Stimulated activated CD4-positive, alpha-beta T cell treated with anti-CD3 and anti-CD28 coated beads, Interleukin-15, amount 100 ng/mL, for 1 hour (primary cell): ENCODE results near the gene HACL1.
A peak's percentile ranks its signal among the peaks of the same experiment; 100 is the strongest.

ENCODE experiments used
- DNase-seq, 2 donors: peaks; one replicate each; pipeline ENCODE4 v3.0.0-alpha.2; 2020; ENCODE audit warnings: low read depth in 1 of 2, low spot score in 1 of 2

Gene HACL1

GRCh38 chr3:15601399-15602145, at the start of gene HACL1, which contains the start of gene BTD:
TSS of gene HACL1 (minus strand) at chr3:15601569. CDS start at chr3:15601463, 106 bp downstream.
TSS of gene BTD (plus strand) at chr3:15601745. CDS start at chr3:15635440, 33,695 bp downstream.
- DNase-seq = peak; percentile 96 to 98

DNA sequence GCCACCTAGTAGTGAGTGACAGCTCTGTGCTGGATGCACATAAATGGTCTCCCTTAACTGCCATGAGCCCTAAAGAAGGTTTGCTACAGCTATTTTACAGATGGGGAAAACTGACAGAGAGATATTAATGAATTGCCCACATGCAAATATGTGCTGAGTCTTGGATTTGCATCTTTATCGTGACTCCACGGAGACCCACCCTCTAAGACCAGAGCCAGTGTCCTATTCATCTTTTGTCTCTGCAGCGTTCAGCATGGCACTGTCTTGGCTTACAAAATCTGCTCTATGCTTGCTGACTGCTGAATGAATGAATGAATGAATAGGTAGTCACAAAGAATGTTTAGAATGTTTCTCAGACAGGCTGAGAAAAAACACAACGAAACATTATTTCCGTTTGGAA, 48.5 kb upstream of the HACL1 start:
- no peak for DNase-seq

DNA sequence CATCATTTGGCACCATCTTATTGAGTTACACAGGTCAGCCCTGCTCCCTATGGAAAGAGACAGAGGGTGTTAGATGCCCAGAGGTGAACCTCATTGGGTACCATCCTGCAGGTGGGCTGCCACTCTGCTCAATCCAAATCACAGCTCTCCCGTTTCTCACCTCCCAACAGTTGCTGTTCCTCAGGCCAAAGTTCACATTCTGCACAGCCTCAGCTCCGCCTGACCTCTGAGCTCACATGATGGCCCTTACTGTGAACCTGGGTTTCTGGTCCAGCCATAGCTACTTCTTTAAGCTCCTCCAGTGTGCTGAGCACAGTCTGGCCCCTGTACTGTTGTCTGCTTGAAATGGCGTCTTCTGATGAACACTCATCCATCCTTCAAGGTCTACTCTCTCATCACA, 48.0 kb upstream of the HACL1 start:
- no peak for DNase-seq

GRCh38 chr3:15647611-15648167, 46.3 kb upstream of the HACL1 start:
- DNase-seq = no peak

DNA sequence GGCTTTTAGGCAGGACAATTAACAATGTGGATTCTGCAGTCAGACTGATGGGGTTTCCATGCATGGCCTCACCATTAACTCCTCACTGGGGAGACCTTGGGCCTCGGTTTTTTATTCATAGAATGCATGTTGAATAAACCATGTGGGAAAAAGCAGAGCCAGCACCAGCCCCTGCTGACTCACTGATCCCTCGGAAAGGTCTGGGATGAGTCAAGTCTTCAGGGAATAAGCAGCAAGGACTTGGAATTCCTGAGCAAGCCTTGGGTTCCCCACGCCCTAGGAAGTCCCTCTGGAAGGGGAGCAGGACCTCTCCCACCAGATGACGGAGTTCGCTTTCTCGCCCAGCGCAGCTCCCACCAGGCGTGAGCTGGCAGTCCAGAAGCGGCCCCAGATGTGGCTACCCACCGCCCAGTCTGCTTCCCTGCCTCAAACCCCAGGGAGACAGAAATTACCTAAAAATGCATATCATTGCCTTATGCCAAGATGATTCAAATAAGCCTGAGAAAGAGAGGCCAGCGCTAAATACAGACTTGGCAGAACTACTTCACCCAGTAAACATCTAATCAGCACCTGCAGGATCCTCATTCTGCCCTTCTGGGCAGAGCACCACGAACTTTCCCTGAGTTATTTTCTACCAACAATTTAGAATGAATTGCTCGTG, 45.6 kb upstream of the HACL1 start:
- no peak for DNase-seq

GRCh38 chr3:15645740-15646501, 44.6 kb upstream of the HACL1 start:
- no peak for DNase-seq

DNA sequence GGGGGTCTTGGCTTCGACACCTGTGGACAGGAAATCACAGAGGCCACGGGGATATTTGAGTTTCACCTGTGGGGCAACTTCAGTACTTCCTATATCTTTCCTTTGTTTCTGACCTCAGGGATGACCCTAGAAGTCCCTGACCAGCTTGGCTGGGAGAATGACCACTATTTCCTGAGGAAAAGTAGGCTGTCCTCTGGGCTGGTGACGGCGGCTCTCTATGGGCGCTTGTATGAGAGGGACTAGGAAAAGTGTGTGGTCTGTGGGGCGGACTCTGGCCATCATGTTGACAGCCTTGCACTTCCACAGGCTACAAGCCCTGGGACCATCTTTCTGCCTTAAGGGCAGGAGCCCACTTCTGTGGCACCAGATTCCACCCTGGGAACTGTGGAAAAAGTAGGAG, 43.9 kb upstream of the HACL1 start:
- no peak for DNase-seq

DNA sequence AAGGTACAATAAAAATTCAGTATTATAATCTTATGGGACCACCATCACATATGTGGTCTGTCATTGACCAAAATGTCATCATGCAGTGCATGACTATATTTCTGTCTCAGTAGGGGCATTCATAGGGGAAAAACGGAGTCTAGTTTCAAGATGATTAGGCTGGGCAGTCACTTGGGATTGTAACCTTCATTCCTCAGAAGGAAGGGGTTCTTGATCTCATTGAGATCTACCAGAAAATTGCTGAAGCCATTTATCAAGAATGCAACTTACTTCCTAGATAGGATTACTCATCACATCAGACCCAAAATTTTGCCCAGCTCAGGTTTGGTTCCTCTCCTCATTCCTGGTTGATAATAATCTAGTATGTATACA, 37.5 kb upstream of the HACL1 start:
- no peak for DNase-seq

- DNase-seq = no peak
Observed at GRCh38 chr3:15638193-15638890, 37.0 kb upstream of the HACL1 start.

DNA sequence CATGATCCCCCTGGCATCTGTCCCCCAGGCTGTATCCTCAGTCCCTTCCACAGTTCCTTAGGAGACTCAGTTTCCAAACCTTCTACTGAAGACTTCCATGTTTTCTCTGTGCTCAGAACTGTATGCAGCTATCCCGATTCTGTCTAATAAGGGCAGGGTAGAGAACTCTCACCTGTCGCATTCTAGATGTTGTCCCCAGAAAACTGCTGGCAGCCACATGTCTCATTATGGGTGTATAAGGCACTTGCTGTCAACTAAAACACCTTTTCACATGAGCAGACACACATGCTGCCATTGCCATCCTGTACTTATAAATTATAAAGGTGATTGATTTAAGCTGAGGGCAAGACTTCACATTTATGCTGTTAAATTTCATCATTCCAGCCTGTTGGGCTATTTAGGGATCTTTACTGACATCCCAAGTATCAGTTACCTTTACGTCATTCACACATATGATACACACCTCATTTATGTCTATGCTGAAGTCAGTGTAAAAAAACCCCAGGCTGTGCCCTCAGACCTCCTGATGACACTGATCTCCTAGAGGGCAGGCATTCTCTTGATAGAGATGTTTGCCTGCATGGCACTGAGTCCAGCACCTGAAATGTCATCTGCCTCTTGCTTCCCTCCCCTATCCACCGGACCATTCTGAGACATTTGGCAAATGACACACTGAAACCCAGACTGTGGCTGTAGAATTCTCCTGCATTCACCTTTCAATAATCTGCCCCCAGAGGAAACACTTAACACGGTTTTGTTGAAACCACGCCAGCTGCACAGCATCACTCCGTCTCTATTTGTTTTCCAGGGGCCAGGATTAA, 36.0 kb upstream of the HACL1 start:
- no peak for DNase-seq

DNA sequence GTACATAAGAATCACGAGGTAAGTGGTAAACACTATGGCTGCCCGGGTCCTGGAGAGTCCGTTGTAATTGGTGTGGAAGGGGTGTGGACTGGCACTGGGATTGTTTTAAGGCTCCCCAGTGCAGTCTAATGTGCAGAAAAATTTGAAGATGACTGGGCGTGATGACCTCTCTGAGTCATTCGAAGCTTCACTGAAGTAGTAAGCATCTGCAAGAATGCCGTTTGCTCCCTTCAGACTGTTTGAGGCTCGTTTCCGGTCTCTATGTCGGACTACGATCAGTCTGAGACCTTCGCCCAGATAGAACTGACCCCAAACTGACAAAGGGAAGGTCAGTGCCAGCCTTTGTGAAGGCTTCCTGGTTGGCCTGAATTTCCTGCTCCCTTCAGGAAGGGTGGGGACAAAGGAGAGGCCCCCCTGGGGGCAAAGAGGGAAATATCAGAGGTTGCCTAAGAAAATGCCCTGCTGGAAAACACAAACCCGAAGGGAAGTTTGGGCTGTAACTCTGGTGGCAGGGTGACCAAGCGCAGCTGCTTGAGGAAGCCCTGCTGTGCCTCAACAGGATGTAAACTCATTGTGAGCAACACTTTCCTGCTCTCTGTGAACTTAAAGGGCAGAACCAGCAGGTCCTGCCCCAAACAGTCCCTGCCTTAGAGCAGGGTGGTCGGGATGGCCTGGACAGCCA, 34.8 kb upstream of the HACL1 start:
- no peak for DNase-seq

- DNase-seq = no peak
Observed at GRCh38 chr3:15635121-15635661, 33.8 kb upstream of the HACL1 start.

GRCh38 chr3:15634671-15635070, 33.3 kb upstream of the HACL1 start:
- DNase-seq = no peak

GRCh38 chr3:15633766-15634598, 32.6 kb upstream of the HACL1 start:
- no peak for DNase-seq

- no peak for DNase-seq
Observed at GRCh38 chr3:15633159-15633558, 31.8 kb upstream of the HACL1 start.

DNA sequence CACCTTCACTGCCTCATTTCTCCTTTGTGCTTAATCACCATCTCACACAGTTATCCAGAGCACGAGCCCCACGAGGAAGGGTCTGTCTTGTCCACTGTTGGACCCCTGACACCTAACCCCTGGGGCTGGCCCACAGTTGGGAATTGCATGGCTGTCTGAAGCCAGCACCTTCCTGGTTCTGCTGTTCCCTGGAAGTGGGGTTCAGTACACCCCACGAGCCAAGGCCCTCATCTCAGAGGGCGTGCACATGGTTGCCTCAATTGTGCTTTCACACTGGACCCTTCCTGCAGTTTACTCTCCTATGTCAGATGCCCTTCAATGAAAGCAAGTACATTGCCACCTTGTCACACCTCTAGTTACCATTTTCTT, 30.8 kb upstream of the HACL1 start:
- DNase-seq = no peak

DNA sequence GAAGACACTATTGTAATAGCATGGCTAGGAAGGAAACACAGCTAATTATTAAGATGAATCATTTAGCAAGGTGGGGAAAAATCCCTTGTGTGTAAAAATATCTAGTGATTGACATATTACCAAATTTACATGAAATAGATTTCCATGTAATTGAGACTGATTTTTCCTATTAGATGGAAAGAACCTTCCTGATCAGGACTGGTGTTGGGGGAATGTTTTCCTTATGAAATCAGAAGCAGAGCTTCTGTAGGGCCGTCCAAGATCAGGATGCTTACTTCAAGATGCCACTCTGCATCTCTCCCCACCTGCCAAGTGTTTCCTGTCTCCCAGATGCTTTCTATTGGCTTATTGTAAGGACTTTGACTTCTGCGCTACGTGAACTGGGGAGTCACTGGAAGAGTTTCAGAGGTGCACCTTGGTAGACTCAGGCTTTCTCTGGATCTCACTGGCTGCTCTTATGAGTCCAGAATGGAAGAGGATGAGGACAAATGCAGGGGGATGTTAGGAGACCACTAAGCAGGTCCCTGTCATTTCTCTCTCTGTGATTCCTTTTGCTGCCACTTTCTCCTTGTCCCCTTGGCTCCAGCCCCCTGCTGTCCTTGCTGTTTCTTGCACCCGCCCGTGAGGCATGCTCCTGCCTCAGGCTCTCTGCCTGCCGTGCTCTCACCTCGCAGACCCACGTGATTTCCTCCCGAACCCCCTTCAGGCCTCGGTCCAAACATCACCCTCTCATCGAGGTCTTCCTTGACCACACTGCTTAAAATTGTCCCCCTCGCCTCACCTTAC, 30.2 kb upstream of the HACL1 start:
- no peak for DNase-seq
